Astrocyte (in vitro differentiated cells and primary cell): ENCODE results near the gene CLCN5.

ENCODE experiments used
- CTCF ChIP-seq: IDR thresholded peaks from 2 replicates; pipeline ENCODE4 v1.5.1; 2011; ENCODE audit warnings: low read depth, mild to moderate bottlenecking, inconsistent platforms, low read length, moderate library complexity; ENCODE audit not compliant: insufficient read depth
- EZH2 ChIP-seq: IDR thresholded peaks from 2 replicates; pipeline ENCODE4 v1.6.1; 2012; ENCODE audit warnings: mild to moderate bottlenecking, low read length, inconsistent platforms; ENCODE audit not compliant: insufficient read depth

- TF ChIP-seq CTCF (no peak), EZH2 (no peak)
Observed at GRCh38 chrX:49959602-49960001, 37.2 kb downstream of the CLCN5 start.
